ENCODE data around the gene MERTK.

DNA sequence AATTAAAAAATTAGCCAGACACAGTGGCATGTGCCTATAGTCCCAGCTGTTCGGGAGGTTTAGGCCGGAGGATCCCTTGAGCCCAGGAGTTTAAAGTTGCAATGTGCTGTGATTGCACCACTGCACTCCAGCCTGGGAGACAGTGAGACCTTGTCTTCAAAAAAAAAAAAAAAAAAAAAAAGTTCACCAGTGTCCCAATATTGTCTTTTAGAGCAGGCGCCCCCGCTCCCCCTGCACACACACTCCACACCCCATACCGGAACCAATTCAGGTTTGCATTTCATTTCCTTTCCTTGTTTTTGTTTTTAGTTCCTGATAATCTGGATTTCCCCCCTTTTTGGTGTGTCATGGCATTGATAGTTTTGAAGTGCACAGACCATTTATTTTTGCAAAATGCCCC is 167.1 kb downstream of the MERTK start:
- TF ChIP-seq, protein P1, sequence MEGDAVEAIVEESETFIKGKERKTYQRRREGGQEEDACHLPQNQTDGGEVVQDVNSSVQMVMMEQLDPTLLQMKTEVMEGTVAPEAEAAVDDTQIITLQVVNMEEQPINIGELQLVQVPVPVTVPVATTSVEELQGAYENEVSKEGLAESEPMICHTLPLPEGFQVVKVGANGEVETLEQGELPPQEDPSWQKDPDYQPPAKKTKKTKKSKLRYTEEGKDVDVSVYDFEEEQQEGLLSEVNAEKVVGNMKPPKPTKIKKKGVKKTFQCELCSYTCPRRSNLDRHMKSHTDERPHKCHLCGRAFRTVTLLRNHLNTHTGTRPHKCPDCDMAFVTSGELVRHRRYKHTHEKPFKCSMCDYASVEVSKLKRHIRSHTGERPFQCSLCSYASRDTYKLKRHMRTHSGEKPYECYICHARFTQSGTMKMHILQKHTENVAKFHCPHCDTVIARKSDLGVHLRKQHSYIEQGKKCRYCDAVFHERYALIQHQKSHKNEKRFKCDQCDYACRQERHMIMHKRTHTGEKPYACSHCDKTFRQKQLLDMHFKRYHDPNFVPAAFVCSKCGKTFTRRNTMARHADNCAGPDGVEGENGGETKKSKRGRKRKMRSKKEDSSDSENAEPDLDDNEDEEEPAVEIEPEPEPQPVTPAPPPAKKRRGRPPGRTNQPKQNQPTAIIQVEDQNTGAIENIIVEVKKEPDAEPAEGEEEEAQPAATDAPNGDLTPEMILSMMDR (IDR thresholded peaks at IDR 0.05): no peak
- no peak for TF ChIP-seq POLR2A (IDR thresholded peaks at IDR 0.05)
- no peak for TF ChIP-seq POLR2AphosphoS5 (IDR thresholded peaks at IDR 0.05)
- no peak for TF ChIP-seq EP300 (IDR thresholded peaks at IDR 0.05)

All from gastroesophageal sphincter (tissue), 3 donors.